GM10266 (cell line): ENCODE data around the gene COMMD3.

ENCODE experiments used
- DNase-seq: peaks from one replicate; pipeline ENCODE4 v3.0.0; 2012; ENCODE audit errors: extremely low spot score
- CTCF ChIP-seq: IDR thresholded peaks from 2 replicates; pipeline ENCODE4 v1.5.1; 2012; ENCODE audit warnings: mild to moderate bottlenecking, low read depth; ENCODE audit not compliant: control insufficient read depth, insufficient read depth; ENCODE audit errors: missing control alignments

Gene COMMD3

GRCh38 chr10:22333975-22334282 lies 17.7 kb downstream of the COMMD3 start:
- no peak for DNase-seq
- TF ChIP-seq CTCF = no peak

GRCh38 chr10:22334414-22335172 lies 18.4 kb downstream of the COMMD3 start:
- TF ChIP-seq CTCF = no peak

GRCh38 chr10:22335173-22335933 lies 19.2 kb downstream of the COMMD3 start:
- peak; percentile 87 for DNase-seq
- peak; percentile 1 for TF ChIP-seq CTCF

More at GRCh38 chr10:22334414-22335172, 18.4 kb downstream of the COMMD3 start:
- no peak for DNase-seq

- TF ChIP-seq CTCF = no peak
- DNase-seq = no peak
These were observed 22.2 kb downstream of the COMMD3 start for GRCh38 chr10:22338185-22338900.

GRCh38 chr10:22338931-22339330 lies 22.7 kb downstream of the COMMD3 start:
- TF ChIP-seq CTCF = no peak
- DNase-seq = no peak

GRCh38 chr10:22339761-22340328 lies 23.7 kb downstream of the COMMD3 start:
- TF ChIP-seq CTCF = no peak
- no peak for DNase-seq
